AG10803 (cell line): Measurements from ENCODE around the gene RABEP2.

Experiments
- DNase-seq: peaks from one replicate; pipeline ENCODE4 v3.0.0; 2010; ENCODE audit warnings: low read depth
- H3K4me3 ChIP-seq: 2 replicates; pipeline ENCODE4 v1.5.1; 2011; ENCODE audit warnings: mild to moderate bottlenecking, low read length, control low read depth
- TF ChIP-seq, protein P1 (sequence below): conservative IDR thresholded peaks from 2 replicates; pipeline ENCODE4 v1.5.1; 2011; ENCODE audit warnings: mild to moderate bottlenecking, low read length, control low read depth, inconsistent platforms

RABEP2 gene

DNA sequence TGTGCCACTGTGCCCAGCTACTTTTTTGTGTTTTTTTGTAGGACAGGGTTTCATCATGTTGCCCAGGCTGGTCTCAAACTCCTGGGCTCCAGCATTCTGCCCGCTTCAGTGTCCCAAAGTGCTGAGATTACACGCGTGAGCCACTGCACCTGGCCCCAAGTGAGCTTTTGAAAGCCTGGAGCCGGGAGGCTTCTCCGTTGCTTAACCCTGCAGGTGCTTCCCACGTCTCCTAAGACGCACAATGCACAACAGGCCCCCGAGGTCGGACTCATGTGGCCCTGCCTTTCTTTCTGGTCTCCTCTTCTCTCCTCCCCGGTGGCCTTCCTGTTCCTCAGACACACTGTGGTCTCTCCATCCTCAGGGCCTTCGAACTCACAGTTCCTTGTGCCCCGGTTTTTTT lies 12.5 kb downstream of the RABEP2 start:
- TF ChIP-seq, protein P1, sequence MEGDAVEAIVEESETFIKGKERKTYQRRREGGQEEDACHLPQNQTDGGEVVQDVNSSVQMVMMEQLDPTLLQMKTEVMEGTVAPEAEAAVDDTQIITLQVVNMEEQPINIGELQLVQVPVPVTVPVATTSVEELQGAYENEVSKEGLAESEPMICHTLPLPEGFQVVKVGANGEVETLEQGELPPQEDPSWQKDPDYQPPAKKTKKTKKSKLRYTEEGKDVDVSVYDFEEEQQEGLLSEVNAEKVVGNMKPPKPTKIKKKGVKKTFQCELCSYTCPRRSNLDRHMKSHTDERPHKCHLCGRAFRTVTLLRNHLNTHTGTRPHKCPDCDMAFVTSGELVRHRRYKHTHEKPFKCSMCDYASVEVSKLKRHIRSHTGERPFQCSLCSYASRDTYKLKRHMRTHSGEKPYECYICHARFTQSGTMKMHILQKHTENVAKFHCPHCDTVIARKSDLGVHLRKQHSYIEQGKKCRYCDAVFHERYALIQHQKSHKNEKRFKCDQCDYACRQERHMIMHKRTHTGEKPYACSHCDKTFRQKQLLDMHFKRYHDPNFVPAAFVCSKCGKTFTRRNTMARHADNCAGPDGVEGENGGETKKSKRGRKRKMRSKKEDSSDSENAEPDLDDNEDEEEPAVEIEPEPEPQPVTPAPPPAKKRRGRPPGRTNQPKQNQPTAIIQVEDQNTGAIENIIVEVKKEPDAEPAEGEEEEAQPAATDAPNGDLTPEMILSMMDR: no peak
- H3K4me3 ChIP-seq: no peak overlapping the region
- no peak for DNase-seq

DNA sequence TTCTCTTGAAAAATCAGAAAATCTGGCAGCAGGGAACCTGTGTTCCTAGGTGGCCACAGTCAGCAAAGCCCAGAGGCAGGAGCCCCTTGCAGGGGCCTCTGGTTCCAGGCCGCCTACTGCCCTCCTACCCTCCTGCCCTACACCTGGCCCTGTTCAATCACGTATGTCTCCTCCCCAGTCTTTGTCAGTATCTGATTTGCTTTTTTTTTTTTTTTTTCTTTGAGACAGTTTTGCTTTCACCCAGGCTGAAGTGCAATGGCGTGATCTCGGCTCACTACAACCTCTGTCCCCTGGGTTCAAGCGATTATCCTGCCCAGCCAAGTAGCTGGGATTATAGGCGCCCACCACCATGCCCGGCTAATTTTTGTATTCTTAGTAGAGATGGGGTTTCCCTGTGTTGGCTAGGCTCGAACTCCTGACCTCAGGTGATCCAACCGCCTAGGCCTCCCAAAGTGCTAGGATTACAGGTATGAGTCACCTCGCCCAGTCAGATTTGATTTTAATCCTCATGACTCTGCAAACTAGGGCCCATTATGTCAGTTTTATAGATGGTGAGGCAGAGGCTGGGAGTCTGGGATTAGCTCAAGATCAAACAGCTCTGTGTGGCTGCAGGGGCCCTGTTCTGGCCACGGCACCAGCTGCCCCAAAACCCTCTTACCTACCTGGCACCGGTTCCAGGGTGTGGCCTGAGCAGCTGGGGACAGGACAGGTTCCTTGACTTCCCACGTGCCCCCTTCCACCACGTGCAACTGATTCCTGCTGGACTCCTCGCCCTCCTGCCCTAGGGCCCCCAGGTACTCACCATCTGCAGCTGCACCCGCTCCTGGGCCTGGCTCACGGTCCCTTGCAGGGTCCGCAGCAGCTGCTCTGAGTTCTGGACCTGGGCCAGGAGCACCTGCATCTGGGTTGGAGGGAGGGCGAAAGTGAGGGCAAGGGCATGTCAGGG lies 14.7 kb downstream of the RABEP2 start:
- H3K4me3 ChIP-seq: no peak overlapping the region
- DNase-seq: no peak
- TF ChIP-seq, protein P1: no peak

DNA sequence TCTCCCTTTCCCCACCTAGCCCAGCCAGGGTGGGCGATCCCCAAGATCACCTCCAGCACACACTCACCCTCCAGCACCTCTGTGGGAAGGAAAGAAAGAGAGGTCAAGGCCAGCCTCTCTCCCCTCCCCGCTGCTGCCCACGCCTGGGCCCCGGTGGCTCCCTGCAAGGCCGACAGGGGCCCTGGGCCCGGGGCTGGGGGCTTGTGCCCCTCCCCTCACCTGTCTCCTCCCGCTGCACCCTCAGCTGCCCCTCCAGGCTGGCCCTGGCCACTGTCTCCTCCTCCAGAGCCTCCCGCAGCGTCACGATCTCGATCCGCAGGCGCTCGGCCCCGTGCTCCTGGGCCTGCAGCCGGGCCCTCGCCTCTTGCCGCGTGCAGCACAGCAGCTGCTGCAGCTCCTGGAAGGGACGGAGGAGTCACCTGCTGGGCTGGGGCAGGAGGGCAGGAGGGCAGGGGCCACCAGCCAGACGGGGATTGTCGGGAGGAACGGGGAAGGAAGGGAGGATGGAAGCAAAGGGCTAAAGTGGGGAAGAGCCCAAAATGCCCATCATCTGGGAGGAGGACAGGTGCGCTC lies 19.2 kb downstream of the RABEP2 start:
- H3K4me3 ChIP-seq: no peak overlapping the region
- DNase-seq: no peak
- TF ChIP-seq, protein P1: no peak

DNA sequence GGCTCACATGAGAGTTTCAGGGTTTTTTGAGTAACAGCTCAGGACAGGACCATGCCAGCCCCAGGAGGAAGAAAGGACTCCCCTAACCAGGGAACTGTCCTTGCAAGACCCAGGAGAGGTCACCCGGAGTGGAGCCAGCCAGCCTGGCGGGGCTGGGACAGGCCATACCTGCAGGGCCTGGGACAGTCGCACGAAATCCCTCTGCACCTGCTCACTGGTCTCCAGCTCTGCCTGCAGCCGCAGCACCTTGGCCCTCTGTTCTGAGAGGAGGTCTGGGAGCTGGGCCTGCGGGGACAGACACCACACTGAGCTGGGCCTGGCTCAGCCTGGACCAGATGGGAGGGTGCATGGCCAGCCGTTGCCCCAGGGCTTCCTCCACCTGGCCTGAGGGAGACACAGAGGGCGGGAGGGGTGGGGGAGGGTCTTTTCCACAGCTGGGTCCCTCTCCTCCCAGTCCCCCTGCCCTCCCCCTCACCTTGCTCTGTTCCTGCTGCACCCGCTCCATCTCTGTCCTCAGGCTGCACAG lies 19.7 kb downstream of the RABEP2 start:
- DNase-seq: no peak
- TF ChIP-seq, protein P1: no peak
- no peak overlapping the region for H3K4me3 ChIP-seq

DNA sequence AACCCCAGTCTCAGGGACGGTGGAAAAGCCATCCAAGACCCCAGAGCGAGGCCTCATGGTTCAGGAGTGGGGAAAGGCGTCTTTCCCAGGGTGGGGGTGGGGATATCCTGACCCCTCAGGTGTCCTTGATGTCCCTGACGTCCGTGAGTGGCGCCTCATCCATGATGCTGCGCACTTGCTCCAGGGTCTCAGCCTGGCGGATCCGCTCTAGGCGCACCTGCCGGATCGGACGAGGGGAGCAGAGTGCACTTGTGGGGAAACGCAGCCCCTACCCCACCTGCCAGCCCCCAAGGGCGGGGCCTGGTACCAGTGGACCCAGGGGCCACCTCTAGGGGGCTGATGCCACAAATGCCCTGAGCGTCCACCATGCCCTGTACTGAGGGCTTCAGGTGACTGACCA lies 20.2 kb downstream of the RABEP2 start:
- TF ChIP-seq, protein P1: no peak
- H3K4me3 ChIP-seq: no peak overlapping the region

DNA sequence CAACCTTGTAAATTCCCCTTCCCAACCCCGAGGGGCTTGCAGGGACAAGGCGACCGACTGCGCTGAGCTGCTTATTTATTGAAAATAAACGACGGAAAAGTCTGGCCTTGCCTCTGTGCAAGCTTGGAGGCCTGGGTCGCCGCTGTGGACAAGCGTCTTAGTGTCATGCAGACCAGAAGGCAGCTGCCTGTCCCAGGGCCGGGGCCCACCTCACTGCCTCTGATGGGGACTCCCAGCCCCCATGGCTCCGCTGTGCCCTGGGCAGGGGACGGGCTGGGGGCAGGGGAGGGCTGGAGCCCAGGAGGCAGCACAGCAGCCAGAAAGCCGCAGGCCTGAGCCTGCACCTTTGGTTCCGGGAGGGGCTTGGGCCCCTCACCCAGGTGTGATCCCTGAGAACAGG lies 20.7 kb downstream of the RABEP2 start:
- no peak overlapping the region for H3K4me3 ChIP-seq
- DNase-seq: no peak
- TF ChIP-seq, protein P1: no peak

More for the DNA sequence above, 20.2 kb downstream of the RABEP2 start:
- no peak for DNase-seq
